Left lung (tissue), 10 donors: ENCODE data around the gene SLC17A8. TPM values are rescaled to one million over a fixed set of nuclear protein-coding genes. Genes with fewer than 3 reads are reported as not detected.

Source experiments
- ATAC-seq: fragments of 200-7000 bp; cut with Tn5 transposase; one replicate; pipeline ENCODE4 v1.9.1; 2020; ENCODE audit warnings: moderate library complexity
- DNase-seq, 4 donors: peaks; one replicate each; pipeline ENCODE4 v3.0.0-alpha.2; 2013 to 2020
- H3K27ac ChIP-seq, 2 donors: fragments of 200-600 bp; sonication (generic) in 1 of 2; one replicate each; pipeline versions ENCODE4 v1.5.0 to v1.8.0; 2020 to 2021
- H3K27me3 ChIP-seq, 2 donors: fragments of 200-600 bp; sonication (generic) in 1 of 2; one replicate each; pipeline versions ENCODE4 v1.5.0 to v1.8.0; 2020 to 2021
- H3K36me3 ChIP-seq, 2 donors: fragments of 200-600 bp; sonication (generic) in 1 of 2; one replicate each; pipeline versions ENCODE4 v1.5.0 to v1.8.0; 2020 to 2021
- H3K4me1 ChIP-seq, 2 donors: fragments of 200-600 bp; one replicate each; pipeline ENCODE4 v1.8.0; 2021
- H3K4me3 ChIP-seq, 2 donors: fragments of 200-600 bp; sonication (generic) in 1 of 2; one replicate each; pipeline versions ENCODE4 v1.5.0 to v1.8.0; 2020 to 2021; ENCODE audit warnings: mild to moderate bottlenecking in 1 of 2
- H3K9me3 ChIP-seq, 2 donors: fragments of 200-600 bp; sonication (generic) in 1 of 2; one replicate each; pipeline versions ENCODE4 v1.5.0 to v1.8.0; 2020 to 2021
- intact Hi-C, 2 donors: fragments of 100-400 bp; cut with DNase I; formaldehyde crosslinking; loops; one replicate each; pipeline versions ENCODE4 v1.11.2 to v1.14.2; 2022
- polyA plus RNA-seq, 6 donors: library from polyadenylated mRNA; unstranded; fragments of 120-200 nt; gene quantifications; one replicate each; pipeline ENCODE4 v1.2.1, GENCODE V29; 2013; ENCODE audit not compliant: insufficient read length in 6 of 6
- total RNA-seq, 2 donors: library from RNA; stranded (reverse); fragmentation: NEBNext Ultra II Directional; extraction: Animal tissue kit (Norgen Biotek cat#: 25700); gene quantifications; one replicate each; pipeline ENCODE4 v1.2.1, GENCODE V29; 2021
- TF ChIP-seq, protein P1 (sequence below), 2 donors: fragments of 200-600 bp; sonication (generic) in 1 of 2; IDR thresholded peaks; one replicate each; pipeline versions ENCODE4 v1.5.0 to v1.8.0; 2021; ENCODE audit warnings: antibody characterized with exemption in 2 of 2
- donor health status: DM: no; HTN: yes; CAD: no.
- donor health status: DM: no; HTN: no; CAD: no.

SLC17A8 gene
- total and polyA plus RNA-seq, 8 donors: 0.13 to 4.0 (median 2.8) TPM

DNA sequence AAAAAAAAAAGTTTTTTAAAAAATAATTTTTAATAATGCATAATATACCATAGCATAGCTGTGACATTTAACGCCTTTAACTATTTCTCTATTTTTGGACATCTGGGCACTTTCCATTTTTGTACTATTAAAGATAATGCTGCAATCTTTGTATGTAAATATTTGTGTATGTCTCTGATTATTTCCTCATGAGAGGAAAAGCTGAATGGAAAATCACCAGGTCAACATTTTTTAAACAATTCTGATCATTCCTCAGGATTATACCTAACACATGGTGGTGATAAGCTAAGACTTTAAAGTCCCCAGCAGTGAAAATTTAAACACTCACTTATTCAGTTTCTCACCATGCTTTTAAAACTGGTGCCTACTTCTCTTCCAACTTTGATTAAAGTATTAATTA, 85.5 kb downstream of the SLC17A8 start:
- ATAC-seq (no peak), DNase-seq (no peak)
- no peak overlapping the region for H3K27ac ChIP-seq
- TF ChIP-seq, protein P1, sequence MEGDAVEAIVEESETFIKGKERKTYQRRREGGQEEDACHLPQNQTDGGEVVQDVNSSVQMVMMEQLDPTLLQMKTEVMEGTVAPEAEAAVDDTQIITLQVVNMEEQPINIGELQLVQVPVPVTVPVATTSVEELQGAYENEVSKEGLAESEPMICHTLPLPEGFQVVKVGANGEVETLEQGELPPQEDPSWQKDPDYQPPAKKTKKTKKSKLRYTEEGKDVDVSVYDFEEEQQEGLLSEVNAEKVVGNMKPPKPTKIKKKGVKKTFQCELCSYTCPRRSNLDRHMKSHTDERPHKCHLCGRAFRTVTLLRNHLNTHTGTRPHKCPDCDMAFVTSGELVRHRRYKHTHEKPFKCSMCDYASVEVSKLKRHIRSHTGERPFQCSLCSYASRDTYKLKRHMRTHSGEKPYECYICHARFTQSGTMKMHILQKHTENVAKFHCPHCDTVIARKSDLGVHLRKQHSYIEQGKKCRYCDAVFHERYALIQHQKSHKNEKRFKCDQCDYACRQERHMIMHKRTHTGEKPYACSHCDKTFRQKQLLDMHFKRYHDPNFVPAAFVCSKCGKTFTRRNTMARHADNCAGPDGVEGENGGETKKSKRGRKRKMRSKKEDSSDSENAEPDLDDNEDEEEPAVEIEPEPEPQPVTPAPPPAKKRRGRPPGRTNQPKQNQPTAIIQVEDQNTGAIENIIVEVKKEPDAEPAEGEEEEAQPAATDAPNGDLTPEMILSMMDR (IDR thresholded peaks at IDR 0.05): no peak
- intact Hi-C loops: no loop called here
- no peaks in the 10 kb centered on the region for H3K4me1 ChIP-seq
- no peaks in the 10 kb centered on the region for H3K27me3 ChIP-seq
- H3K9me3 ChIP-seq: no peaks in the 10 kb centered on the region
- H3K36me3 ChIP-seq: no peaks in the 10 kb centered on the region
- no peak overlapping the region for H3K4me3 ChIP-seq

DNA sequence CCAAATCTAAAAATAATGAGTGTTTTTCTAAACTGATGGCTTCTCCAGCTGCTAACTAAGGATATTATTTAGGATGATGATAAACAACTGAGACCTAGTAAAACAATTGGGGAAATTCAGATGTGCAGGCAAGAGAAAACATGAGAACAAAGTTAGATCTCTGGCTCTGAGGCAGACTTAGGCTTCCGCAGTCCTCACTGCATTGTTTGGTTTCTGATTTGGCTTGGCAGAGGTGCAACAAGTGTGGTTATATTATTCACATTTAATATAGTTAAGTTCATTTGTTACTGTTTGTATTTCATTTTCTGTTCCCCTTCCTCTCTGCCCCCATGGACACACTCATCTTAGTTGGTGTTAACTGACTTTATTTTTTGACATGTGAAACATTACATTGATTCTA, 86.6 kb downstream of the SLC17A8 start:
- intact Hi-C loops: no loop called here
- Histone ChIP-seq H3K4me1 (no peaks in the 10 kb centered on the region), H3K4me3 (no peak overlapping the region), H3K9me3 (no peaks in the 10 kb centered on the region), H3K27me3 (no peaks in the 10 kb centered on the region), H3K36me3 (no peaks in the 10 kb centered on the region), H3K27ac (no peak overlapping the region)
- TF ChIP-seq, protein P1 (IDR thresholded peaks at IDR 0.05): no peak
- DNase-seq (no peak), ATAC-seq (no peak)

DNA sequence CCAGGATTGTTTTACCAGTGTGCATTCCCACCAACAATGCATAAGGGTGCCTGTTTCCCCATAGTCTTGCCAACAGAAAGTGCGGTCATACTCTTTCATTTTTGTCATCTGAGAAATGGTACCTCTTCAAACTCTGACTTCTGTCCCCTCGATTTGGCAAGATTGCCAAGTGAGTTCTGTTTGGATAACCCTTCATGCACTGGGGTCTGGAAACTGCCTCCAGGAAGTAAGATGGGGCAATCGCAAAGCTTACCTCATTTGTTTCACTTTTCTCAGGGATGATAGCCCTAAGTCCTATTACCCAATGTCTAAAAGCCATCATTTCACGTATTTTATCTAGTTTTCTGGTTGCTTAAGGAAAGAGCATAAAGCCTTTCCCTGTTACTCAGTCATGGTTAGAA, 88.2 kb downstream of the SLC17A8 start:
- H3K27ac ChIP-seq: no peak overlapping the region
- no peaks in the 10 kb centered on the region for H3K36me3 ChIP-seq
- no peaks in the 10 kb centered on the region for H3K9me3 ChIP-seq
- DNase-seq: no peak
- no peak overlapping the region for H3K4me3 ChIP-seq
- ATAC-seq: no peak
- no peaks in the 10 kb centered on the region for H3K4me1 ChIP-seq
- TF ChIP-seq, protein P1 (IDR thresholded peaks at IDR 0.05): no peak
- no peaks in the 10 kb centered on the region for H3K27me3 ChIP-seq
- intact Hi-C loops: no loop called here

DNA sequence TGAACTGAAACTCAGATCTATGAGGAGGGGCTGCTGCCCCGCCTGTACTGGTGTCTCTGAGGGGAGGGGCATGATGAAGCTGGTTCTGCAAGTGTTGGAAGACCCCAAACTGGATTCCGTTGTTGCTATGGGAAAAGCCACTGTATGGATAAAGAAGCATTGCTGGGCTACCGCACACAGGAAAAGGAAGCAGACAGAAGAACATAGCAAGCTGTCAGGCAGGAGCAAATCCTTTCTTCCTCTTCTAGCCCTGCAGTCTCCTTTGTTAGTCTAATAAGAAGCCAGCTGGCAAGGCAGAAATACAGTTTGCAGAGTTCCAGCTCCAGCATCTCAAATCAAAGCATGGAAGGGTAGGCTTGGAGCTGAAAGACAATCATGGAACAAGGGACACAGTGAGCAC, 90.5 kb downstream of the SLC17A8 start:
- no peaks in the 10 kb centered on the region for H3K9me3 ChIP-seq
- ATAC-seq: no peak
- TF ChIP-seq, protein P1 (IDR thresholded peaks at IDR 0.05): no peak
- no peak overlapping the region for H3K4me3 ChIP-seq
- no peaks in the 10 kb centered on the region for H3K36me3 ChIP-seq
- no peaks in the 10 kb centered on the region for H3K27me3 ChIP-seq
- intact Hi-C loops: no loop called here
- no peak overlapping the region for H3K27ac ChIP-seq
- no peak for DNase-seq
- no peaks in the 10 kb centered on the region for H3K4me1 ChIP-seq

DNA sequence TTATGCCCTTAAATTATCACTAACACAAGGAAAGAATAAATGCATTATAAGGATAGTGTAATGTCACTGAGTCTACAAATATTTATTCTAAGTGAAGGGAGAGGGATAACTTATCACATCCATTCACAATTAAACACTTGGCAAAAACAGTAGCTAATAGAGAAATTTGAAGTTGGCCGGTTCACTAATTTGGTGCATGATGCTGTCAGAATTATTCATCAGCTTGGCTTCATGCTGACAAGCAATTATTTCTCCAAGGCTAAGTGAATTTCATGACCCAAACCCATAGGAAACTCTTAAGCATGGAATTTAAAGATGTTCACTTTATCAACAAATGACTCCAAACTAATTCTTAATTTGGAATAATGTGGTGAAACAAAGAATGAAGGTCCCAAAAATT, 91.8 kb downstream of the SLC17A8 start:
- intact Hi-C loops: no loop called here
- TF ChIP-seq, protein P1 (IDR thresholded peaks at IDR 0.05): no peak
- DNase-seq (no peak), ATAC-seq (no peak)
- H3K9me3 ChIP-seq: no peaks in the 10 kb centered on the region
- no peak overlapping the region for H3K27ac ChIP-seq
- H3K4me1 ChIP-seq: no peaks in the 10 kb centered on the region
- H3K4me3 ChIP-seq: no peak overlapping the region
- no peaks in the 10 kb centered on the region for H3K27me3 ChIP-seq
- no peaks in the 10 kb centered on the region for H3K36me3 ChIP-seq
